ENCODE results near the gene TMEM266. TPM values are rescaled to one million over a fixed set of nuclear protein-coding genes. Genes with fewer than 3 reads are reported as not detected.

TMEM266 gene
- total RNA-seq, 2 donors from 2014 or later, result not detected

GRCh38 chr15:76197703-76198455 lies 138.1 kb downstream of the TMEM266 start:
- no peaks in the 10 kb centered on the region for H3K9me3 Mint-ChIP-seq
- no peak for DNase-seq (ENCODE audit: low spot score in 2 of 2)
- H3K27ac Mint-ChIP-seq, result no peak overlapping the region
- ATAC-seq, result peak in 1 of 2 donors; percentile 53
- H3K36me3 Mint-ChIP-seq, result no peaks in the 10 kb centered on the region

GRCh38 chr15:76198456-76199105 lies 138.8 kb downstream of the TMEM266 start:
- Mint-ChIP-seq H3K36me3 (no peaks in the 10 kb centered on the region), H3K9me3 (no peaks in the 10 kb centered on the region), H3K27ac (peak overlapping the region; percentile 20 to 44)
- no peak for DNase-seq (ENCODE audit: low spot score in 2 of 2)
- ATAC-seq, result no peak

GRCh38 chr15:76199106-76200082 lies 139.6 kb downstream of the TMEM266 start:
- DNase-seq (ENCODE audit: low spot score in 2 of 2) (peak in 1 of 2 donors; percentile 40), ATAC-seq (no peak)
- H3K27ac Mint-ChIP-seq, result peak overlapping the region; percentile 44 to 58
- no peaks in the 10 kb centered on the region for H3K9me3 Mint-ChIP-seq
- H3K36me3 Mint-ChIP-seq, result no peaks in the 10 kb centered on the region

- ATAC-seq (no peak), DNase-seq (ENCODE audit: low spot score in 2 of 2) (no peak)
- H3K27ac Mint-ChIP-seq, result peak overlapping the region in 1 of 2 donors; percentile 58
- no peaks in the 10 kb centered on the region for H3K9me3 Mint-ChIP-seq
- H3K36me3 Mint-ChIP-seq, result no peaks in the 10 kb centered on the region
Measured at GRCh38 chr15:76200083-76200465, 140.3 kb downstream of the TMEM266 start.

GRCh38 chr15:76200641-76201105 lies 140.9 kb downstream of the TMEM266 start:
- DNase-seq (ENCODE audit: low spot score in 2 of 2), result peak in 1 of 2 donors; percentile 42
- H3K9me3 Mint-ChIP-seq, result no peaks in the 10 kb centered on the region
- H3K27ac Mint-ChIP-seq, result peak overlapping the region; percentile 5 to 58
- no peak for ATAC-seq
- H3K36me3 Mint-ChIP-seq, result no peaks in the 10 kb centered on the region

GRCh38 chr15:76201536-76202255 lies 141.9 kb downstream of the TMEM266 start:
- H3K27ac Mint-ChIP-seq, result peak overlapping the region in 1 of 2 donors; percentile 15
- H3K9me3 Mint-ChIP-seq, result no peaks in the 10 kb centered on the region
- H3K36me3 Mint-ChIP-seq, result no peaks in the 10 kb centered on the region
- no peak for ATAC-seq
- DNase-seq (ENCODE audit: low spot score in 2 of 2), result peak in 1 of 2 donors; percentile 34

- peak in 1 of 2 donors; percentile 39 for DNase-seq (ENCODE audit: low spot score in 2 of 2)
- no peaks in the 10 kb centered on the region for H3K36me3 Mint-ChIP-seq
- ATAC-seq, result no peak
Measured at GRCh38 chr15:76203346-76204108, 143.7 kb downstream of the TMEM266 start.

GRCh38 chr15:76204109-76204845 lies 144.5 kb downstream of the TMEM266 start:
- Mint-ChIP-seq H3K9me3 (no peaks in the 10 kb centered on the region), H3K27ac (no peak overlapping the region), H3K36me3 (no peaks in the 10 kb centered on the region)
- DNase-seq (ENCODE audit: low spot score in 2 of 2) (peak in 1 of 2 donors; percentile 44), ATAC-seq (no peak)

More at GRCh38 chr15:76203346-76204108, 143.7 kb downstream of the TMEM266 start:
- H3K9me3 Mint-ChIP-seq, result no peaks in the 10 kb centered on the region
- H3K27ac Mint-ChIP-seq, result no peak overlapping the region

GRCh38 chr15:76204916-76205460 lies 145.2 kb downstream of the TMEM266 start:
- H3K9me3 Mint-ChIP-seq, result no peaks in the 10 kb centered on the region
- no peak for ATAC-seq

GRCh38 chr15:76206325-76206976 lies 146.7 kb downstream of the TMEM266 start:
- no peaks in the 10 kb centered on the region for H3K9me3 Mint-ChIP-seq
- H3K27ac Mint-ChIP-seq, result no peak overlapping the region
- ATAC-seq (no peak), DNase-seq (ENCODE audit: low spot score in 2 of 2) (peak in 1 of 2 donors; percentile 49)
- no peaks in the 10 kb centered on the region for H3K36me3 Mint-ChIP-seq

More at GRCh38 chr15:76204916-76205460, 145.2 kb downstream of the TMEM266 start:
- H3K27ac Mint-ChIP-seq, result no peak overlapping the region
- no peaks in the 10 kb centered on the region for H3K36me3 Mint-ChIP-seq
- peak in 1 of 2 donors; percentile 20 for DNase-seq (ENCODE audit: low spot score in 2 of 2)

GRCh38 chr15:76208084-76208785 lies 148.4 kb downstream of the TMEM266 start:
- no peaks in the 10 kb centered on the region for H3K9me3 Mint-ChIP-seq
- DNase-seq (ENCODE audit: low spot score in 2 of 2) (peak in 1 of 2 donors; percentile 35), ATAC-seq (no peak)
- no peaks in the 10 kb centered on the region for H3K36me3 Mint-ChIP-seq
- H3K27ac Mint-ChIP-seq, result peak overlapping the region; percentile 61 to 73

- ATAC-seq, result peak; percentile 48 to 54
- Mint-ChIP-seq H3K27ac (peak overlapping the region; percentile 22 to 25), H3K36me3 (no peaks in the 10 kb centered on the region), H3K9me3 (no peaks in the 10 kb centered on the region)
- DNase-seq (ENCODE audit: low spot score in 2 of 2), result no peak
Measured at GRCh38 chr15:76208786-76209424, 149.1 kb downstream of the TMEM266 start.

GRCh38 chr15:76209523-76209922 lies 149.7 kb downstream of the TMEM266 start:
- H3K9me3 Mint-ChIP-seq, result no peaks in the 10 kb centered on the region
- ATAC-seq, result no peak

More at GRCh38 chr15:76209523-76209922, 149.7 kb downstream of the TMEM266 start:
- H3K27ac Mint-ChIP-seq, result no peak overlapping the region
- DNase-seq (ENCODE audit: low spot score in 2 of 2), result no peak
- no peaks in the 10 kb centered on the region for H3K36me3 Mint-ChIP-seq
